GM12878 (cell line): Measurements from ENCODE around the gene C10orf105. TPM values are rescaled to one million over a fixed set of nuclear protein-coding genes. Genes with fewer than 3 reads are reported as not detected.

Experiments
- ATAC-seq: fragments of 200-7000 bp; cut with Tn5 transposase; 3 replicates; pipeline ENCODE4 v1.9.1; 2020; ENCODE audit warnings: mild to moderate bottlenecking, moderate library complexity
- BruUV-seq: library from RNA; stranded (reverse); fragments of 400-500 nt; replicated peaks from 2 replicates; lab custom pipeline; 2021; lab: Mats Ljungman, UMichigan
- CTCF ChIA-PET: fragments of 300-600 bp; sonication (Branson Sonifier 250); formaldehyde crosslinking; extraction: SDS; loops from one replicate; lab custom pipeline; 2021; ENCODE audit warnings: inconsistent platforms; lab: Yijun Ruan, JAX
- POLR2A ChIA-PET: fragments of 350-600 bp; formaldehyde crosslinking; extraction: SDS; loops from one replicate; lab custom pipeline; 2021; ENCODE audit warnings: inconsistent platforms; lab: Charles Lee
- RAD21 ChIA-PET: fragments of 300-600 bp; sonication (Branson Sonifier 250); formaldehyde crosslinking; loops from one replicate; lab custom pipeline; 2023; ENCODE audit warnings: antibody characterized with exemption; ENCODE audit not compliant: unreplicated experiment; lab: Charles Lee
- SMC1A ChIA-PET: fragments of 300-600 bp; sonication (Branson Sonifier 250); formaldehyde crosslinking; loops from one replicate; lab custom pipeline; 2023; ENCODE audit not compliant: unreplicated experiment, uncharacterized antibody; lab: Charles Lee
- DNase-seq: peaks from one replicate; pipeline ENCODE4 v3.0.0-alpha.2; 2011; ENCODE audit warnings: low read depth, low spot score
- FAIRE-seq: peaks from 3 replicates; lab custom pipeline; 2011; peaks lifted over from hg19 to GRCh38; lab: Jason Lieb, UNC
- H2AFZ ChIP-seq: 2 replicates; pipeline ENCODE4 v1.6.0; 2011; ENCODE audit warnings: low read depth, low read length, control low read depth; ENCODE audit not compliant: control insufficient read depth
- H3K27ac ChIP-seq: 2 replicates; pipeline ENCODE4 v1.5.1; 2011; ENCODE audit warnings: control low read depth; ENCODE audit not compliant: control insufficient read depth, insufficient read depth
- H3K27me3 ChIP-seq, 2 experiments: replicated peaks in 1 of 2; 2 replicates each; pipeline versions ENCODE4 v1.6.0 to v1.6.1; 2011; ENCODE audit warnings: low read length in 1 of 2; ENCODE audit not compliant: control insufficient read depth in 2 of 2, insufficient read depth in 2 of 2
- H3K36me3 ChIP-seq, 2 experiments: 2 replicates each; pipeline ENCODE4 v1.5.1; 2011; ENCODE audit warnings: low read length in 1 of 2; ENCODE audit not compliant: control insufficient read depth in 2 of 2, insufficient read depth in 2 of 2
- H3K4me1 ChIP-seq: 2 replicates; pipeline ENCODE4 v1.6.1; 2011; ENCODE audit warnings: mild to moderate bottlenecking, low read length, moderate library complexity, mixed read lengths; ENCODE audit not compliant: control insufficient read depth, insufficient read depth
- H3K4me2 ChIP-seq: 2 replicates; pipeline ENCODE4 v1.6.0; 2011; ENCODE audit warnings: control low read depth; ENCODE audit not compliant: control insufficient read depth, insufficient read depth
- H3K4me3 ChIP-seq: fragments of 200-600 bp; sonication (generic); 2 replicates; pipeline ENCODE4 v1.5.1; 2016
- H3K79me2 ChIP-seq: 2 replicates; pipeline ENCODE4 v1.6.0; 2011; ENCODE audit warnings: low read length; ENCODE audit not compliant: control insufficient read depth, insufficient read depth
- H3K9ac ChIP-seq: 2 replicates; pipeline ENCODE4 v1.8.0; 2011; ENCODE audit warnings: low read length, control low read depth, mixed read lengths; ENCODE audit not compliant: control insufficient read depth, insufficient read depth
- H3K9me3 ChIP-seq: replicated peaks from 3 replicates; pipeline ENCODE4 v1.5.1; 2011; ENCODE audit warnings: mild to moderate bottlenecking, low read length; ENCODE audit not compliant: control insufficient read depth, insufficient read depth
- H4K20me1 ChIP-seq: 2 replicates; pipeline ENCODE4 v1.6.0; 2011; ENCODE audit not compliant: control insufficient read depth, insufficient read depth
- BHLHE40 ChIP-seq, 2 experiments: fragments of 450-650 bp in 1 of 2; IDR thresholded peaks; 2 replicates each; pipeline ENCODE4 v1.6.1; 2011 to 2017; ENCODE audit warnings: low read depth in 2 of 2, borderline replicate concordance in 1 of 2, improper control_type of control experiment in 1 of 2, low read length in 1 of 2, mild to moderate bottlenecking in 1 of 2
- CHD2 ChIP-seq: IDR thresholded peaks from 2 replicates; pipeline ENCODE4 v1.6.1; 2011; ENCODE audit warnings: low read depth, low read length, improper control_type of control experiment, borderline replicate concordance
- CTCF ChIP-seq, 3 experiments: IDR thresholded peaks in 2 of 3; conservative IDR thresholded peaks in 1 of 3; 2 replicates each; pipeline ENCODE4 v1.5.1; 2011; ENCODE audit warnings: low read depth in 3 of 3, low read length in 3 of 3, mild to moderate bottlenecking in 3 of 3, control low read depth in 2 of 3, moderate library complexity in 2 of 3, inconsistent platforms in 1 of 3, mixed read lengths in 1 of 3; ENCODE audit not compliant: control insufficient read depth in 2 of 3, insufficient read depth in 1 of 3; ENCODE audit errors: extremely low read depth in 1 of 3
- IRF5 ChIP-seq: fragments of 450-650 bp; IDR thresholded peaks from 2 replicates; pipeline ENCODE4 v1.6.1; 2017; ENCODE audit warnings: borderline replicate concordance
- KAT2A ChIP-seq: conservative IDR thresholded peaks from 2 replicates; pipeline ENCODE4 v1.6.1; 2011; ENCODE audit warnings: low read depth, low read length; ENCODE audit not compliant: control insufficient read depth
- NBN ChIP-seq: fragments of 450-650 bp; IDR thresholded peaks from 2 replicates; pipeline ENCODE4 v1.6.1; 2016
- RAD21 ChIP-seq: IDR thresholded peaks from 2 replicates; pipeline ENCODE4 v1.6.1; 2011; ENCODE audit warnings: mild to moderate bottlenecking, low read depth, low read length, moderate library complexity; ENCODE audit not compliant: insufficient read depth
- SMAD1 ChIP-seq: fragments of 450-650 bp; IDR thresholded peaks from 2 replicates; pipeline ENCODE4 v1.6.1; 2018; ENCODE audit warnings: mild to moderate bottlenecking, low read depth; ENCODE audit not compliant: partially characterized antibody
- SMARCA5 ChIP-seq: fragments of 450-650 bp; IDR thresholded peaks from 2 replicates; pipeline ENCODE4 v1.6.1; 2017; ENCODE audit warnings: mild to moderate bottlenecking
- SMC3 ChIP-seq: IDR thresholded peaks from 2 replicates; pipeline ENCODE4 v1.6.1; 2011; ENCODE audit warnings: low read length, improper control_type of control experiment, borderline replicate concordance
- WGBS: methylation state at CpG from one replicate; pipeline ENCODE4 v1.1.6; 2016; ENCODE audit warnings: low lambda C conversion rate; ENCODE audit not compliant: insufficient replicate concordance, insufficient coverage; ENCODE audit errors: missing lambda C conversion rate; 5-methylcytosine and 5-hydroxymethylcytosine counted together
- in situ Hi-C: fragments of 300-500 bp; cut with MboI; formaldehyde crosslinking; loops from 9 replicates; pipeline ENCODE4 v1.14.3; 2018; ENCODE audit warnings: mixed read lengths
- intact Hi-C: fragments of 100-400 bp; cut with micrococcal nuclease; formaldehyde crosslinking; loops from one replicate; pipeline ENCODE4 v1.14.2; 2022; ENCODE audit not compliant: unreplicated experiment
- polyA plus RNA-seq, 11 experiments: library from polyadenylated mRNA; depleted of rRNA in 4 of 11; unstranded in 6 of 11; stranded (reverse) in 5 of 11; fragments of >200 nt; fragmentation: Nextera tagmentation in 4 of 11; fragmentation: Illumina TruSeq in 1 of 11; extraction: Ambion mirVana in 4 of 11; extraction: Trizol in 1 of 11; gene quantifications; 1 replicate in 1 of 11; 2 replicates in 10 of 11; pipeline versions ENCODE4 v1.2.1 to v1.2.3, GENCODE V29; 2011 to 2016; ENCODE audit warnings: inconsistent platforms in 2 of 11, missing spikeins in 2 of 11, low read depth in 1 of 11
- total RNA-seq, 4 experiments: library from RNA; depleted of rRNA in 3 of 4; stranded (reverse); fragments of >200 nt in 3 of 4; fragmentation: Illumina TruSeq in 1 of 4; extraction: Trizol in 1 of 4; gene quantifications; 2 replicates each; pipeline versions ENCODE4 v1.2.1 to v1.2.3, GENCODE V29; 2013 to 2021

Gene C10orf105
- total and polyA plus RNA-seq, 10 of the 15 experiments (the other 5 are each of a cell fraction or from before 2014, with no cell fraction given) = 0.04 to 0.06 (median 0.05) TPM; not detected in 7

- H3K4me3 ChIP-seq = no peak overlapping the region
- intact Hi-C loops = no loop called here
- H3K4me2 ChIP-seq = no peak overlapping the region
- CTCF ChIA-PET = interaction anchor here (1.0 to 3.1 kb wide), 2 partner anchors 11 to 134 kb away, joined by 5 to 10 read pairs; partner anchors contain the start of gene VSIR
- H3K79me2 ChIP-seq = no peaks in the 10 kb centered on the region
- WGBS = 90% methylated on average over 5 of the region's 5 CpGs
- ATAC-seq (no peak), FAIRE-seq (no peak), DNase-seq (no peak)
- H3K9me3 ChIP-seq = no peaks in the 10 kb centered on the region
- in situ Hi-C loops = no loop called here
- no peaks in the 10 kb centered on the region for H4K20me1 ChIP-seq
- H3K27ac ChIP-seq = no peak overlapping the region
- no peaks in the 10 kb centered on the region for H3K27me3 ChIP-seq
- TF ChIP-seq IRF5 = no peak
- TF ChIP-seq, all 136 proteins: peak for 0
- Histone ChIP-seq H3K36me3 (no peaks in the 10 kb centered on the region; a peak in 1 of 4 replicates), H2AFZ (no peak overlapping the region), H3K4me1 (peaks cover 11% of the 10 kb centered on the region), H3K9ac (no peak overlapping the region)
- POLR2A ChIA-PET = no interaction called here
- SMC1A ChIA-PET = interaction anchor here (0.6 to 1.5 kb wide), 3 partner anchors 73 to 497 kb away, joined by 3 to 5 read pairs (median 3); no protein-coding TSS in a partner anchor
- BruUV-seq = no TSS peak
- RAD21 ChIA-PET = interaction anchor here (1.1 kb wide), 2 partner anchors 14 to 134 kb away, joined by 3 read pairs; no protein-coding TSS in a partner anchor
Measured at GRCh38 chr10:71762324-71762723, 42.7 kb upstream of the C10orf105 start.

DNA sequence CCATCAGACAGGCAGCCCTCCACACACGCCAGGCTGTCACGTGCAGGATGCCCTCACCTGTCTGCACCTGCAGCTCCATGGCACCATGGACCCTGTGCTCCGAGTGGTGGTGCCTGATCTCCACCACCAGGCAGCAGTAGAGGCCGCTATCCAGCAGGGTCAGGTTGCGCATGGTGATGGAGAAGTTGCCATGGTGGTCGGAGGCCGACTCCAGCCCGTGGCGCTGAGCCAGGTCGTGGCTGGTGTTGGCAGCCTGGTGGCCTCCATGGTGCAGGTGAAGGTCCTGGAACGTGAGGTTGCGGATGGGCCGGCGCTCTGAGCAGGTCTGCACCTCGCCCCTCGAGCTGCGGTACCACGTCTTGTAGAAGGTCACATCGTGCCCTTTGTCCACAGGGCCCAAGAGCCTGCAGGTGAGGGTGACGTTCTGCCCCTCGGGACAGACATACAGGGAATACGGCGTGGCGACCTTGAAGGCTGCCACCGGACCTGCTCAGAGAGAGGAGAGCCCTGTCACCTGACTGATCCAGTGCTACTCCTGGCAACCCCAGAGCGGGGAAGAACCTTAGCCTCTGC lies 42.0 kb upstream of the C10orf105 start:
- Histone ChIP-seq H3K9ac (no peak overlapping the region), H2AFZ (no peak overlapping the region), H3K36me3 (no peaks in the 10 kb centered on the region; a peak in 1 of 4 replicates), H4K20me1 (no peaks in the 10 kb centered on the region), H3K27ac (no peak overlapping the region), H3K79me2 (no peaks in the 10 kb centered on the region), H3K9me3 (no peaks in the 10 kb centered on the region), H3K4me1 (peaks cover 8% of the 10 kb centered on the region; the same call in 1 of the 2 replicates), H3K4me2 (no peak overlapping the region), H3K4me3 (no peak overlapping the region), H3K27me3 (no peaks in the 10 kb centered on the region)
- no TSS peak for BruUV-seq
- in situ Hi-C loops (no loop called here), intact Hi-C loops (no loop called here)
- RAD21 ChIA-PET = interaction anchor here (1.1 kb wide), 1 partner anchor 135 kb away, joined by 3 read pairs; no protein-coding TSS in a partner anchor
- ATAC-seq (peak; percentile 55), DNase-seq (no peak), FAIRE-seq (no peak)
- 87% methylated on average over 26 of the region's 26 CpGs for WGBS
- POLR2A ChIA-PET = no interaction called here
- TF ChIP-seq SMAD1 (no peak), BHLHE40 (IDR thresholded peaks at IDR 0.05; ENCODE audit: borderline replicate concordance in 1 of 2, low read depth in 2 of 2, low read length in 1 of 2) (peak in 1 of 2 experiments; percentile 51; a peak in 2 of 4 replicates), CHD2 (no peak), SMARCA5 (no peak), KAT2A (no peak), NBN (no peak), CTCF (IDR thresholded peaks at IDR 0.05 in 2 of 3, conservative IDR thresholded peaks at IDR 0.05 in 1 of 3; ENCODE audit: control insufficient read depth in 2 of 3, extremely low read depth in 1 of 3, insufficient read depth in 1 of 3, low read depth in 3 of 3, low read length in 3 of 3) (peak in 1 of 3 experiments; percentile 22; a peak in 2 of 6 replicates), RAD21 (peak; percentile 17; the same call in 1 of the 2 replicates), SMC3 (peak; percentile 15; the same call in 1 of the 2 replicates)
- SMC1A ChIA-PET = interaction anchor here (1.5 kb wide), 1 partner anchor 74 kb away, joined by 5 read pairs; no protein-coding TSS in a partner anchor
- CTCF ChIA-PET = no interaction called here
